ENCODE results near the gene NRDC. TPM values are rescaled to one million over a fixed set of nuclear protein-coding genes. Genes with fewer than 3 reads are reported as not detected.

Gene NRDC
- total and polyA plus RNA-seq, 2 experiments from 2014 or later, result 129 to 217 TPM

GRCh38 chr1:51740652-51741051 is 137.9 kb downstream of the NRDC start:
- no peaks in the 10 kb centered on the region for H3K36me3 Mint-ChIP-seq (ENCODE audit: low read depth)
- peaks cover 18% of the 10 kb centered on the region for H3K4me1 ChIP-seq (ENCODE audit: insufficient read depth)
- H3K4me1 Mint-ChIP-seq, result peaks cover 14% of the 10 kb centered on the region; the same call in 2 of the 3 replicates
- H4K20me1 ChIP-seq (replicated peaks; ENCODE audit: insufficient read depth), result peaks cover 6% of the 10 kb centered on the region; the same call in 1 of the 2 replicates
- H3K4me2 ChIP-seq, result no peak overlapping the region
- H3K27ac ChIP-seq (ENCODE audit: low read depth), result no peak overlapping the region
- H3F3A ChIP-seq (replicated peaks; ENCODE audit: low read depth), result no peaks in the 10 kb centered on the region
- peaks cover 77% of the 10 kb centered on the region for H3K79me2 ChIP-seq (replicated peaks; ENCODE audit: insufficient read depth)
- H3K27ac Mint-ChIP-seq, result no peak overlapping the region
- H3K27me3 Mint-ChIP-seq (ENCODE audit: insufficient read depth, low read depth, poor library complexity), result no peaks in the 10 kb centered on the region
- no peaks in the 10 kb centered on the region for H3K27me3 ChIP-seq (ENCODE audit: insufficient read depth)
- H3K4me3 ChIP-seq, result no peak overlapping the region
- TF ChIP-seq, protein P1, sequence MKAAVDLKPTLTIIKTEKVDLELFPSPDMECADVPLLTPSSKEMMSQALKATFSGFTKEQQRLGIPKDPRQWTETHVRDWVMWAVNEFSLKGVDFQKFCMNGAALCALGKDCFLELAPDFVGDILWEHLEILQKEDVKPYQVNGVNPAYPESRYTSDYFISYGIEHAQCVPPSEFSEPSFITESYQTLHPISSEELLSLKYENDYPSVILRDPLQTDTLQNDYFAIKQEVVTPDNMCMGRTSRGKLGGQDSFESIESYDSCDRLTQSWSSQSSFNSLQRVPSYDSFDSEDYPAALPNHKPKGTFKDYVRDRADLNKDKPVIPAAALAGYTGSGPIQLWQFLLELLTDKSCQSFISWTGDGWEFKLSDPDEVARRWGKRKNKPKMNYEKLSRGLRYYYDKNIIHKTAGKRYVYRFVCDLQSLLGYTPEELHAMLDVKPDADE (IDR thresholded peaks at IDR 0.05), result no peak
- TF ChIP-seq CREB1 (CRISPR knock-in tag; IDR thresholded peaks at IDR 0.05; ENCODE audit: low read depth), result no peak
- TF ChIP-seq JUNB (IDR thresholded peaks at IDR 0.05; ENCODE audit: unreplicated experiment), result no peak
- ATAC-seq (no peak), DNase-seq (ENCODE audit: low spot score) (no peak)
- no peaks in the 10 kb centered on the region for H3K9me2 ChIP-seq (ENCODE audit: insufficient read depth)
- H3K4me3 Mint-ChIP-seq, result no peak overlapping the region
- H2AFZ ChIP-seq, result no peak overlapping the region
- H3K36me3 ChIP-seq (ENCODE audit: insufficient read depth), result no peaks in the 10 kb centered on the region
- no peaks in the 10 kb centered on the region for H3K9me3 Mint-ChIP-seq

MicroRNA genes within 50 kb of the gene (microRNA counts, 767-probe panel; counts per million panel counts)
- microRNA hsa-miR-761, result not detected

Small RNAs within 50 kb of the gene (microRNA-seq; reads per million reads assigned to microRNA genes)
- not detected for gene MIR761

Small RNAs within 50 kb of the gene (small RNA-seq; reads per million reads assigned to genes)
- gene AL050343.2 (ENCODE audit: low replicate concordance), result not detected

Other genes with a start within 250 kb of the NRDC start
- gene RAB3B, start 112.0 kb upstream of the NRDC start, total RNA-seq (2014; rRNA removed; shearing (Covaris generic)), result 34.6 and 37.9 TPM in 2 replicates
- 16.3 and 18.3 TPM in 2 replicates for gene RAB3B, start 112.0 kb upstream of the NRDC start, polyA plus RNA-seq (2016; fragmentation: Nextera tagmentation; extraction: Ambion mirVana)
- gene KTI12, start 155.1 kb upstream of the NRDC start, total RNA-seq (2014; rRNA removed; shearing (Covaris generic)), result 12.0 and 13.0 TPM in 2 replicates
- 8.7 and 9.5 TPM in 2 replicates for gene KTI12, start 155.1 kb upstream of the NRDC start, polyA plus RNA-seq (2016; fragmentation: Nextera tagmentation; extraction: Ambion mirVana)
- 60.9 and 68.9 TPM in 2 replicates for gene TXNDC12, start 176.5 kb upstream of the NRDC start, total RNA-seq (2014; rRNA removed; shearing (Covaris generic))
- 88.2 and 96.6 TPM in 2 replicates for gene TXNDC12, start 176.5 kb upstream of the NRDC start, polyA plus RNA-seq (2016; fragmentation: Nextera tagmentation; extraction: Ambion mirVana)
- 112 and 131 TPM in 2 replicates for gene BTF3L4, start 177.6 kb upstream of the NRDC start, total RNA-seq (2014; rRNA removed; shearing (Covaris generic))
- 149 and 154 TPM in 2 replicates for gene BTF3L4, start 177.6 kb upstream of the NRDC start, polyA plus RNA-seq (2016; fragmentation: Nextera tagmentation; extraction: Ambion mirVana)

All from GM23338 (cell line).